HG02623 (cell line): ENCODE measurements around the gene NLRP6.

Source experiments
- ATAC-seq: cut with Tn5 transposase; IDR thresholded peaks from one replicate; pipeline ENCODE4 v1.9.1; 2021; ENCODE audit warnings: moderate library complexity; ENCODE audit not compliant: unreplicated experiment

Gene NLRP6

DNA sequence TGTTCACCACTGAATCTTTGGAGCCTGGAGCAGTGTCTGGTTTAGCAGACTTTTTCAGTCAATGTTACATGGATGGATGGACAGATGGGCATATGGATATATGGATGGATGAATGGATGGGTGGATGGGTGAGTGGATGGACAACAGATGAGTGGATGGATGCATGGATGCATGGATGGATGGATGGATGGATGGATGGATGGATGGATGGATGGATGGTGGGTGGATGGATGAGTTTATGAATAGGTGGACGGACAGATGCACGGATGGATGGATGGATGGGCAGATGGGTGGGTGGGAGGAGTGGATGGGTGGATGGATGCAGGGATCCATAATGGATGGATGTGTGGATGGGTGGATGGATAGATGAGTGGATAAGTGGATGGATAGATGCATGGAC lies 22.4 kb upstream of the NLRP6 start:
- ATAC-seq = no peak

DNA sequence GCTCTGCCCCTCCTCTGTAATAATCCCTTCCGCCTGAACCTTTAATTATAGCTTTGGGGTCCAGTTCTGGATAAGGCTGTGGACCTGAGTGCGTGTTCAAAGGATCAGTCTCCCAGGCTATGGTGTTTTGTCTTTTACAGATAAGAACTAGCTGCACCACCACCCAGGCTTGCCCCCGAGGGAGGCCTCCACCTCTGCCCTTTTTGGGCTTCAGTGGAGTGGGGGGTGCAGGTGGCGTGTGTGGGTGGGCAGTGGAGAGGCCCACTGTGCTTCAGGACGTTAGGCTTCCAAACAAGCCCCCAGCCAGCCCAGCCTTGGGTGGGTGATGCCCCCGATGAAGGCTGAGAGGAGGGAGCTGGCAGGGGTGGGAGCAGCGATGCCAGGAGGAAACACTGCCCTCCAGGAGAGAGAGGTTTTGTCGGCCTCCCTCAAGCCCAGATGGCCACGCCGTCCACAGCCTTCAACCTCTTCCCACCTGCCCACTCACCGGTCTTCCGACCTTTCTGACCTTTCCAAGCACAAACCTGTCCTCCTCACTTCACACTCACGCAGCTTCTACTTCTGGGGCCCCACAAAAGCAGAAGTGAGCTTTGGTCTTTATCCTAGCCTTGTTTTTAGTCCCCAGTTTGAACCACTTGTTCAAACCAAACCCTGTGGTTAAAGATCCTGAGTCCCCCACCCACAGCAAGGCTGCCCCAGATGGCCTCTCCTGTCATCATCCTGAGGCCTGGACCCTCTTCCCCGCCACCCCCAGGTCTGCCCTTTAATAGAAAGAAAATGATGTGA lies 21.1 kb upstream of the NLRP6 start:
- no peak for ATAC-seq

DNA sequence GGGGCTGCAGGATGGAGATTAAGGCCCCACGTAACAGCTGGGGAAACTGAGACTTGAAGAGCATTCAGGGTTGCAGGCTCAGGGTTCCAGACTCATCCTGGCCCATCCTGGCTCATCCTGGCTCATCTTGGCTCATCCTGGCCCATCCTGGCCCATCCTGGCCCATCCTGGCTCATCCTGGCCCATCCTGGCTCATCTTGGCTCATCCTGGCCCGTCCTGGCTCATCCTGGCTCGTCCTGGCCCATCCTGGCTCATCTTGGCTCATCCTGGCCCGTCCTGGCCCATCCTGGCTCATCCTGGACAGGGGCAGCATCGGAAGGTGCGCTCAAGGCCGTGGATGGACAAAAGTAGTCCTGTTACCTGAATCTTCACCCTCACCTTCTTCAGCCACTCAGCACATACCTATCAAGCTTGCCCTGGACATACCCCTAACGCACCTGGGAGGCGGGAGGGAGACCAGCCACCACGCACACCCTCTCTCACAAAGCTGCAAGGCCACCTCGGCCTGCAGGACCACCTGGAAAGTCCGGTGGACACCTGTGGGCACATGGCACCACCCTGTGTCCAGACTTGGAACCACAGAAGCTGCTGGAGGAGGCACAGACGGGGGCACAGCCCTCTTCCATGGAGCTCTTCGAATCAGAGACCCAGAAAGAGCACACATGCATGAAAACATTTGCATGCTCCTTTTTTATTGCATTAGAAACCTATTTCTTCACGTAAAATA lies 20.3 kb upstream of the NLRP6 start:
- ATAC-seq = no peak

DNA sequence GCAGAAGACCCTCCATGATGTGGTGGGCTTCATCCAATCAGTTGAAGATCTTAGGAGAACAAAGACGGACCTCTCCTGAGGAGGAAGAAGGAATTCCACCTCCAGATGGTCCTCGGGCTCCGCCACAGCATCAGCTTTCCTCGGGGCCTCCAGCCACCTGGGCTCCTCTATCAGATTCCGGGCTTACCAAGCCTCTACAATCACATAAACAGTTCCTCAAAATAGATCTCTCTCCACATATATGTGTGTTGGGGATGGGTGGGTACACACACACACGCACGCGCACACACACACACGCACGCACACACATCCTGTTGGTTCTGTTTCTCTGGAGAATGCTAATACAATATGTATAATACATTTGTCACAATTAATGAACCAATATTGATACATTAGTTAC lies 18.8 kb upstream of the NLRP6 start:
- ATAC-seq = no peak

DNA sequence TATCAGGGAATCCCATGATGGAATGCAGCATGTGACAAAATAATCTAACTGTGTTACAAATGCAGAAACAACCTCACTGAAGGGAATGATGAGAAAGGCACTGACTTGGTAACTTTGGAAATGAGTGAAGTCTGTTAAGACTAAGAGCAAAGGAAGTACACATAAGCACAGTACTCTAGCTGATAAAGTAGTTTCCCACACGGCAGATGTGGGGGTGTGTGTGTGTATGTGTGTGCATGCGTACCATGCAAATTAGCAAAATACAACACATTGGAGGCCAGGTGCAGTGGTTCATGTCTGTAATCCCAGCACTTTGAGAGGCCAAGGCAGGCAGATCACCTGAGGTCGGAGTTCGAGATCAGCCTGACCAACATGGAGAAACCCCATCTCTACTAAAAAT lies 16.6 kb upstream of the NLRP6 start:
- no peak for ATAC-seq

DNA sequence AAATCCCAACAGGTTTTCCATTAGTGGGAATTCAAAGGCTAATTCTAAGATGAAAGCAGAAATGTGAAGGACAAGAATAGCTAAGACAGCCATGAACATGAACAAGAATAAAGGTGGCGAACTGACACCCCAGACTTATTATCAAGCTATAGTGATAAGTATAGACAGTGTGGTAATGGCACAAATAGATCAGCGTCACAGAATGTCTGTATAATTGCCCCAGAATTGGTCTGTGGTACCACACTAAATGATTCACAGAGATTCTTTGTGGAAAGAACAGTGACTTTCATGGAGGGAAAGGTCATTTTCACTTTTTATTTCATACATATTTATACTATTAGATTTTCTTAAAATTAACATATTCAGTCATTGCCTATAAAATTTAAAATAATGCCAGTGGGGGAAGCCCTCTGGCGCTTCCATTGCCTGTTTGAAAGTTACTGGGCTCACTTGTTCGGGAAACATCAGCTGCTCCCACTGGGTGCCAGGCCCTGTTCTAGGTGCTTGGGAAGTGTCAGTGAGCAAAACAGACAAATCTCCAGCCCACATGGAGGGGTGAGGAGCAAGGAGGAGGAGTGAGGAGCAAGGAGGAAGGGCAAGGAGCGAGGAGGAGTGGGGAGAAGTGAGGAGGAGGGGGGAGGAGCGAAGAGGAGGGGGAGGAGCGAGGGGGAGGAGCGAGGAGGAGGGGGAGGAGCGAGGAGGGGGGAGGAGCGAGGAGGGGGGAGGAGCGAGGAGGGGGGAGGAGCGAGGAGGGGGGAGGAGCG lies 11.3 kb upstream of the NLRP6 start:
- ATAC-seq = no peak

DNA sequence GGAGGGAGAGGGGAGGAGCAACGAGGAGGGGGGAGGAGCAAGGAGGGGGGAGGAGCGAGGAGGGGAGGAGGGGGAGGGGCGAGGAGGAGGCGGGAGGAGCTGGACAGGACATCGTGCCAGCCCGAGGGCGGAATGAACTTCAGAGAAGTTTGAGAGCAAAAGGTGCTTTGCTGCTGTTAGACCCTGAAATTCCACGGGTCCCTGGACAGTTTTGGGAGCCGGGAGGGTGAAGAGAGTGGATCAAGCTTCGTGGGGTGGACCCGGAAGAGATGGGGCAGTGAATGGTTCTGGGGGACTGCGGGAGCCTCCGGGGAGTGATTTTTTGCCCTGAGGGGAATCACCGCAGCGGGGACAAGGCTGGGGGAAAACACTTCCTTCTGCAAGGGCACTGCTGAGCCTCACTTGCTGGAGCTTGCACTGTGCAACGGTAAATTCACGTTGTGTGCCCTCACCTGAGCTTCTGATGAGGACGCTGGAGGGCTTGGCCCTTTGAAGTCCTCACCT lies 10.7 kb upstream of the NLRP6 start:
- ATAC-seq = no peak

DNA sequence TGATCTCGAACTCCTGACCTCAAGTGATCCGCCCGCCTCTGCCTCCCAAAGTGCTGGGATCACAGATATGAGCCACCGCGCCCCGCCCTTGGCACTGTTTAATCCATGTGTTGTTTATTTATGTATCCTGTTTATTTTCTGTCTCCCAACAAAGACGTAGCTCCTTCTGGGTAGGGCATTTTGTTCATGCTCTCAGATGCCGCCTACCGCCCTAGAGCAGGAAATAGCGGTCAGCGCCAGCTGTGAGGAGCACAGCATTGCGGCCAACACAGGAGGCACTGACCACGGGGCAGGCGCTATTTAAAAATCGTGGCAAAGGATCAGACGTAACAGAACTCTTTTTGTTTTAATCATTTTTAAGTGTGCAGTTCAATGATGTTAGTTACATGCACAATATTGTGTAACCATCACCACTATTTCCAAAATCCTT lies 9.5 kb upstream of the NLRP6 start:
- ATAC-seq = peak; percentile 41

DNA sequence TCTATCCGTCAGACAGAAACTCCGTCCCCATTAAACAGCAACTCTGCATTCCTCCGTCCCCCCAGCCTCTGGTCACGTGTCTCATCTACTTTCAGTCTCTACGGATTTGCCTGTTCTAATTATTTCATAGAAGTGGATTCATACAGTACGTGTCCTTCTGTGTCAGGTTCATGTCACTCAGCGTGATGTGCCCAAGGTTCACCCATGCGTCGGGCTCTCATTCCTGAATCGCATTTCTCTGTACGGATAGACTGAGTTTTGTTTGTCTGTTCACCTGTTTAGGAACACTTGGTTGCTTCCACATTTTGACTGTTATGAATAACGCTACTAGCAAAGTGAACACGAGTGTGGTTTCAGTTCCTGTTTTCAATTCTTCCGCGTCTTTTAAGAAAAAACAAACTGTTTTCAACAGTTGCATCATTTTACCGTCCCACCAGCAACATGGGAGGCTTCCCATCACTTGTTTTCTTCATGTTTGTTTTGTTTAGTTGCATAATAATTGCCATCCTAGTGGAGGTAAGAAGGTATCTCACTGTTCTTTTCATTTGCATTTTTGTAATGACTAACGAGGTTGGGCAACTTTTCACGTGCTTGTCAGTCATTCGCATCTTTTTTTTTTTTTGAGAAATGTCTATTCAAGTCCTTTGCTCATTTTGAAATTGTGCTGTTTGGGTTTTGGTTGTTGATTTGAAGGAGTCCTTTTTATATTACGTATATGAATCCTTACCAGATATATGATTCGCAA lies 8.9 kb upstream of the NLRP6 start:
- peak; percentile 62 for ATAC-seq

DNA sequence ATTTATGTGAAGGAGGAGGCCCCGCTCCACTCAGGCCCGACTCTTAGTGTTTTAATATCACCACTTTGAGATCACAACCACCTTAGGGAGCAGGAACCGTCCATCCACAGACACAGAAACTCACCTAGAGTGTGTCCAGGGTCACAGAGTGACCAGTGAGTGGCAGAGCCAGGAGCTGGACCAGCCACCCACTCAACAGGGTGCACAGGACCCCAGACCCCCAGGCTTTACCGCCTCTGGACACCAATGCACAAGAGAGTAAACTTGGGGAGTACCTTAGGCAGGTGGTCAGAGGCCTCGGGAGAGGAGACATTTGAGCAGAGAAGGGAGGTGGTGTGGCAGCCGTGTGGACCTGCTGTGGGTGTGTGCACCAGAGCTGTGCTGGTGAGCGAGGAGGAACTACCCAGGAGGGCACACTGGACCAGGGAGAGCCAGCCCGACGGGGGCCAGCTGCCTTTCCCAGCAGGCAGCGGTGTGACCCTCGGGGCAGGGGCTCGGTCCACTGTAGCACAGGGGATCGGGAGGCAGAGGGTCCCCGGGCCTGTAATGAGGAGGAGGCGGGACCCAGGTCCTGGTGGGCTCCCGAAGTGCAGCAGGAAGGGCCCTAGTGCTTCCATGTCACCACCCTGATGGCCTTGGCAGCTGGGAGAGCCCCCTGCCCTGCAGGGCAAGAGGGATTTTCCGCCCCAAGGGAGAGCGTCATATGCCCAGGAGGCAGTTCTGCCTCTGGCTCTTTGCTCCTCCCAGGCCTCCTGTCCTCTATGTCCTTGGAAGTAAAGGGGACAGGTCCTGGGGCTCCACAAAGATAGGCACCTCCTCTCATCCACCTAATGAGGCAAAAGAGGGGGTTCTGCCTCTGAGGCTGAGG lies 7.5 kb upstream of the NLRP6 start:
- no peak for ATAC-seq

DNA sequence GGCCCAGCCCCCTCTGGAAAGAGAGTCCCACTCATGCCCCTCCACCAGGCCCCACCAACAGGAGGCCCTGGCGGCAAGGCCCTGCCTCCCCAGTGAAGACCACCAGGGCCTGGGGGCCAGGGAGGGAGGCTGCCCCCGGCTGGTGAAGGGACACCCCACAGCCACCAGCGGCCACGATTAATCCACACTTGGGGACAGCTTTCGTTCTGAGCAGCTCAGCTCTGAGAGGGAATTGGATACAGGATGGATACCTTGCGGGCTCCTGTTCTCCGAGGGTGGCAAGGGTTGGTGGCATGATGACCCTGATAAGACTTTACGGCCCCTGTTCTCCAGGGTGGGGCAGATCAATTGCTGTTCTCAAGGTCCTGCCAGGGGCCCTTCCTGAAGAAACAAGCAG lies 6.9 kb upstream of the NLRP6 start:
- ATAC-seq = no peak

DNA sequence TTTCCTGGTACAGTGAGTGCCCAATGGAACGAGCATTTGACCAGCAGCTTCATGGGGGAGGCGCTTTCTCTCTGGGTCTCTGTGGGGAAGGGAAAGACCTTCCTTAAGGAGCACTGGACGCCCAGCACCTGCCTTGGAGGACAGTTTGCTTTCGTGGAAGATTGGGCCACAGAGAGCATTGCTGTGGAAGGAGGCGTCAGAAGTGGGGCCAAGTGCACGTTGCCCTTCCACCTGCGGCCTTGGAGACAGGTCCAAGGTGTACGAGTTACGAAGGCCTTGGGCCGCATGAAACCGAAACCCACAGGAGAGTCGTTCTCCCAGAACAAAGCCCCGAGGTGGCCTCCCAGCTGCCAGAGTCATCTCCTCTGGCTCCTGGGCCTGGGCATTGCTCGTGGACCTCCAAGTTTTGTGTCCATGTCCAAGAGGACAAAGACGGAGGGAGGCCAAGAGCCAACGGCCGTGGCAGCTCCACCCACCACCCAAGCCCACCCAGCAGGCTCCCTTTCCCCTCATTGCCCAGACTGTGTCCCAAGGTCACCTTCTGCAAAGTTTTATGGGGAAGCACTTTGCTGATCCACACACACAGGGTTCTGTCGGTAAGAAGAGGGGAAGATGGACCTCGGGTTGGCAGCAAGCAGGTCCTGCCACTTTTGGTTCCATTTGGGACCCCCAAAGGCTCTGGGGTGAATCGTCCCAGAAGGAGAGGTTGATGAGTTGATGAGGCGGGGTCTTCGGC lies 5.8 kb upstream of the NLRP6 start:
- ATAC-seq = no peak

DNA sequence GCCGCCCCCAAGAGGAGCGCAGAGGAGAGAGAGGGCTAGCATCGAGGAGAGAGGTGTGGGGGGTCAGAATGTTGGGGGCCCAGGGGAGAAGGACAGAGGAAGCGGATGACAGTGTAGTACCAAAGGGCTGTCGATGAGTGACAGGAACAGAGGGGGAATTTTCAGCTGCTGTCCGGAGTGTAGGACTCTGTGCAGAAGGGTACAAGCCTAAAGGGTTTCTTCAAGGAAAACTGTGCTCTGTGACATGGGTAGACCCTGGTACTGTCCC lies 5.3 kb upstream of the NLRP6 start:
- no peak for ATAC-seq

DNA sequence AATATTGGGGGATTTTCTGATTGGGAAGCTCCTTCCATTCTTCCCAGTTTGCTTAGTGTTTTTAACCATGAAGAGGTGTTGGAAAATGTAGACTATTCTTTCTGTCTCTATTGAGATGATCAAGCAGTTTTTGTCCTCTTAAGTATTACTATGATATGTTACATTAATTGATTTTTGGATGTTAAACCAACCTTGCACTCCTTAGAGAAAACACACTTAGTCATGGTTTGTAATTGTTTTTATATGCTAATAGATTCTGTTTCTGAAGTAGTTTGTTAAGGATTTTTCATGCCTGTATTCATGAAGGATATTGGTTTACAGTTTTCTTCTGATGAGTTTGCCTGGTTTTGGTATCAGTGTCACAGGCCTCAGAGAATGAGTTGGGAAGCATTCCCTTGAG lies 2.0 kb upstream of the NLRP6 start:
- no peak for ATAC-seq

DNA sequence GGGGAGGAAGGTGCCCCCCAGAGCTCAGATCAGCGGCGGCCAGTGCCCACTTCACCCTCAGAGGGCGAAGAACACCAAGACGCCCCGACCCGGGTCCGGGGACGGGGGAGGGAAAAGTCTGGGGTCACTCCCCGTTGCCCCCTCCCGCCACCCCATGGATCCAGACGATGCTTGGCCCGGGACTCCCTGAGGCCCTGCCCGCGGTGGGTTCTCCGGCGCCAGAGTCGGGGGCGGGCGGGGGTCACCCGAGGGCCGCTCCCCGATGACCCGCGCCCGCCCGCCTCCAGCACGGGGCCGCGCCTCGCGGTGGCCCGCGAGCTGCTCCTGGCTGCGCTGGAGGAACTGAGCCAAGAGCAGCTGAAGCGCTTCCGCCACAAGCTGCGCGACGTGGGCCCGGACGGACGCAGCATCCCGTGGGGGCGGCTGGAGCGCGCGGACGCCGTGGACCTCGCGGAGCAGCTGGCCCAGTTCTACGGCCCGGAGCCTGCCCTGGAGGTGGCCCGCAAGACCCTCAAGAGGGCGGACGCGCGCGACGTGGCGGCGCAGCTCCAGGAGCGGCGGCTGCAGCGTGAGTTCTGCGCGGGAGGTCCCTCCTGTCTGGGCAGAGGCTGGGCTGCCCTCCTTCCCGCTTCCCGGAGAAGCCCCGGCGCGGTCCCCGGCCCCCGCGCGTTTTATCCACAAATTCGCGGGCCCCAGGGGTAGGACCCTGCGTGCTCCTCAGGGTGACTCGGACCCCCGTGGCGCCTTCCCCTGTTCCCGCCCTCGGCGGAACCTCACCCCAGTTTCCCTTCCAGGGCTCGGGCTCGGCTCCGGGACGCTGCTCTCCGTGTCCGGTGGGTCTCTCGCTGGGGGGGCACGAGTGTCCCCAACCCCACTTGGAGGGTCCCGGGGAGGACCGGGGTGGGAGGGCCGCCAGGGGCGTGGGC lies 1.1 kb downstream of the NLRP6 start:
- ATAC-seq = no peak

DNA sequence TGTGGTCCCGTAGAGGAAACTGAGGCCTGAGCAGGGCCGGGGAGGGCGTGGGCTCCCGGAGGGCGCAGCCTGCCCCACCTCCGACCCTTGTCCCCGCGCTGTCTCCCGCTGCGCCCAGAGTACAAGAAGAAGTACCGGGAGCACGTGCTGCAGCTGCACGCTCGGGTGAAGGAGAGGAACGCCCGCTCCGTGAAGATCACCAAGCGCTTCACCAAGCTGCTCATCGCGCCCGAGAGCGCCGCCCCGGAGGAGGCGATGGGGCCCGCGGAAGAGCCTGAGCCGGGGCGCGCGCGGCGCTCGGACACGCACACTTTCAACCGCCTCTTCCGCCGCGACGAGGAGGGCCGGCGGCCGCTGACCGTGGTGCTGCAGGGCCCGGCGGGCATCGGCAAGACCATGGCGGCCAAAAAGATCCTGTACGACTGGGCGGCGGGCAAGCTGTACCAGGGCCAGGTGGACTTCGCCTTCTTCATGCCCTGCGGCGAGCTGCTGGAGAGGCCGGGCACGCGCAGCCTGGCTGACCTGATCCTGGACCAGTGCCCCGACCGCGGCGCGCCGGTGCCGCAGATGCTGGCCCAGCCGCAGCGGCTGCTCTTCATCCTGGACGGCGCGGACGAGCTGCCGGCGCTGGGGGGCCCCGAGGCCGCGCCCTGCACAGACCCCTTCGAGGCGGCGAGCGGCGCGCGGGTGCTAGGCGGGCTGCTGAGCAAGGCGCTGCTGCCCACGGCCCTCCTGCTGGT lies 1.9 kb downstream of the NLRP6 start:
- no peak for ATAC-seq

DNA sequence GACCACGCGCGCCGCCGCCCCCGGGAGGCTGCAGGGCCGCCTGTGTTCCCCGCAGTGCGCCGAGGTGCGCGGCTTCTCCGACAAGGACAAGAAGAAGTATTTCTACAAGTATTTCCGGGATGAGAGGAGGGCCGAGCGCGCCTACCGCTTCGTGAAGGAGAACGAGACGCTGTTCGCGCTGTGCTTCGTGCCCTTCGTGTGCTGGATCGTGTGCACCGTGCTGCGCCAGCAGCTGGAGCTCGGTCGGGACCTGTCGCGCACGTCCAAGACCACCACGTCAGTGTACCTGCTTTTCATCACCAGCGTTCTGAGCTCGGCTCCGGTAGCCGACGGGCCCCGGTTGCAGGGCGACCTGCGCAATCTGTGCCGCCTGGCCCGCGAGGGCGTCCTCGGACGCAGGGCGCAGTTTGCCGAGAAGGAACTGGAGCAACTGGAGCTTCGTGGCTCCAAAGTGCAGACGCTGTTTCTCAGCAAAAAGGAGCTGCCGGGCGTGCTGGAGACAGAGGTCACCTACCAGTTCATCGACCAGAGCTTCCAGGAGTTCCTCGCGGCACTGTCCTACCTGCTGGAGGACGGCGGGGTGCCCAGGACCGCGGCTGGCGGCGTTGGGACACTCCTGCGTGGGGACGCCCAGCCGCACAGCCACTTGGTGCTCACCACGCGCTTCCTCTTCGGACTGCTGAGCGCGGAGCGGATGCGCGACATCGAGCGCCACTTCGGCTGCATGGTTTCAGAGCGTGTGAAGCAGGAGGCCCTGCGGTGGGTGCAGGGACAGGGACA lies 2.7 kb downstream of the NLRP6 start:
- ATAC-seq = no peak
